ENCODE measurements around the gene LRP5. TPM values are rescaled to one million over a fixed set of nuclear protein-coding genes. Genes with fewer than 3 reads are reported as not detected.

Gene LRP5
- total and polyA plus RNA-seq, 12 donors = 10.7 to 277 (median 75.8) TPM

DNA sequence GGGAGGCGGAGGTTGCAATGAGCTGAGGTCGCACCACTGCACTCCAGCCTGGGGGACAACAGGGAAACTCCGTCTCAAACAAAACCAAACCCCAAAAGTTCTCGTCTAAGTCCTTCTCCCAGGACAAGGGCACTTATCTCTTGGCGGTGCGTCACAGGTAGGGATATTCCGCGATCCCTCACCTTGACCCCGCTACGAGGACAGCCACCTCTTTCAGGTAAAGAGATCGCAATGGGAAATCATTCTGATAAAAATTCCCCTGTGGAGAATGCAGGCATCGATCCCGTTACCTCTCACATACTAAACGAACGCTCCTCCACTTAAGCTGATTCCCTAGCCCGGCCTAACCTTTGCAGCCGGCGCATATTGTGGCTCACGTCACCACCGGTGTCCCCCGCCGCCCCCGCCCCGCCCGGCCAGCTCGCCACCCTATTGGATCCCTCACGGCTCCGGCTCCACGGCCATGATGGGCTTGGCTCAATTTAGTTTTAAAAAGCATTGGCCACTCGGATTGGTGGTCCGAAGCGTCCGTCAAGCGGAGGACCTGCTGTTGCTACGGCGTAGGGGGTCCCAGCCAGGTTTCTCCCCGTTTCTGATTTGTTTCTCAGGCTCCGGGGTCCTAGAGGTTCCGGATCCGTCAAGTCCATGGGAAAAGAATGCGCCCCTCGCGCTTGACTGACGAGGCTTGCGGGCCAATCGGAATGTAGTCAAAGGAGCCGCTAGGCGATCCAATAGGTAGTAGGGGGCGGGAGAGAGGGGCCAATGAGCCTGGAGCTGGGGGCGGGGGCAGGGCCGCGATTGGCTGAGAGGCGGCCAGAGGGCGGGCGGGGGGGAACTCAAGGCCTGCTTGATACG is 147.7 kb downstream of the LRP5 start:
- WGBS, 4 donors = 3 to 13% (median 3%) methylated on average over 18 to 56 of the region's 56 CpGs
- TF ChIP-seq, protein P1, sequence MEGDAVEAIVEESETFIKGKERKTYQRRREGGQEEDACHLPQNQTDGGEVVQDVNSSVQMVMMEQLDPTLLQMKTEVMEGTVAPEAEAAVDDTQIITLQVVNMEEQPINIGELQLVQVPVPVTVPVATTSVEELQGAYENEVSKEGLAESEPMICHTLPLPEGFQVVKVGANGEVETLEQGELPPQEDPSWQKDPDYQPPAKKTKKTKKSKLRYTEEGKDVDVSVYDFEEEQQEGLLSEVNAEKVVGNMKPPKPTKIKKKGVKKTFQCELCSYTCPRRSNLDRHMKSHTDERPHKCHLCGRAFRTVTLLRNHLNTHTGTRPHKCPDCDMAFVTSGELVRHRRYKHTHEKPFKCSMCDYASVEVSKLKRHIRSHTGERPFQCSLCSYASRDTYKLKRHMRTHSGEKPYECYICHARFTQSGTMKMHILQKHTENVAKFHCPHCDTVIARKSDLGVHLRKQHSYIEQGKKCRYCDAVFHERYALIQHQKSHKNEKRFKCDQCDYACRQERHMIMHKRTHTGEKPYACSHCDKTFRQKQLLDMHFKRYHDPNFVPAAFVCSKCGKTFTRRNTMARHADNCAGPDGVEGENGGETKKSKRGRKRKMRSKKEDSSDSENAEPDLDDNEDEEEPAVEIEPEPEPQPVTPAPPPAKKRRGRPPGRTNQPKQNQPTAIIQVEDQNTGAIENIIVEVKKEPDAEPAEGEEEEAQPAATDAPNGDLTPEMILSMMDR (IDR thresholded peaks at IDR 0.05) = peak in 4 of 6 experiments; percentile 22 to 47 (median 39)
- TF ChIP-seq POLR2A (IDR thresholded peaks at IDR 0.05) = peak in 1 of 2 donors; percentile 45

DNA sequence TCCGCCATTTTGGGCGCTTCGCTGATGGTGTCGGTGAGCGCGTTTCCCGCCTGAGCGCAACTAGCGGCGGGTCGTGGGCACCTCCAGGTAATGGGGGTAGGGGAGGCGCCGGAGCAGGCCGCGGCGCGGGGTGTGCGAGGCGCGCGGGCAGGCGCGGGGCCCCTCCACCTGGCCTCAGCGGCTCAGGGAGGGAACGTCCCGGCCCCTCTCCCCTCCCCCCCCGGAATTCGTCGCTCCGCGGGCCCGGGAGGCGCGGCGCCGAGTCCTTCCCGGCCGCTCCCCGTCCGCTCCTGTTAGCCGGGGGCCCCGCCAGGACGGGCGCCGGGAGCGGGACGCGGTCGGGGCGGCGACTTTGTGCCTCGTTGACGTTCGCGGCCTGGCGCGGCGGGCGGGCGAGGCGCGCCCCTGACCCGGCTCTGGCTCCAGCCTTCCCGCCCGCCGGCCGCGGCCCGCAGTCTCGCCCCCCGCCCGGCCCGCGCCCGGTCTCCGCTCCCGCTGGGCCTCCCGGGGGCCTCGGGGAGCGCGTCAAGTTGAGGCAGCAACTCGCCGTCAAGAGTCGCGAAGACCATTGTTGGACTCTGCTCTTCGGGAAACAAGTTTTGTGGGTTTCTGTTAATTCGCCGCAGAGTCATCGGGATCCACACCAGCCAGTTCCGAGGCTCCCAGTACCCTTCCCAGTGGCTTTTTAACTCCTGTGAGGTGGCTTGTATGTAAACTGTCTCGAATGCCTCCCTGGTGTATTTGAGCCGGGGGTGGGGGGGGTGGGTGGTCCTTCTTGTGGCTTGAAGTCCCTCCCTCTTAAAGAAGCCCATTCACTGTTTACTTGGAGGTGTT is 148.6 kb downstream of the LRP5 start, which contains the start of gene PPP6R3:
PPP6R3 (plus strand) TSS at position 12 of the 834 bp plus-strand sequence. CDS start 76,913 bp downstream, outside the sequence.
- 0 to 6% (median 0%) methylated on average over 2 to 92 of the region's 92 CpGs for WGBS, 4 donors
- H3K4me1 ChIP-seq (replicated peaks in 1 of 2) = peaks cover 26 to 43% of the 10 kb centered on the region in 2 donors

More for the DNA sequence above, 147.7 kb downstream of the LRP5 start:
- H3K36me3 ChIP-seq (replicated peaks in 1 of 2) = no peaks in the 10 kb centered on the region
- H3K9me3 ChIP-seq (replicated peaks in 1 of 3) = no peaks in the 10 kb centered on the region
- intact Hi-C loops (cut with DNase I) = no loop called here
- peaks cover 26 to 34% of the 10 kb centered on the region in 2 donors for H3K4me1 ChIP-seq (replicated peaks in 1 of 2)
- H3K27ac ChIP-seq = peak overlapping the region; percentile 90 to 100 (median 98)
- H3K4me3 ChIP-seq = peak overlapping the region in 3 of 4 donors; percentile 86 to 100 (median 87)
- peak; percentile 97 to 99 (median 99) for DNase-seq
- H3K27me3 ChIP-seq = no peaks in the 10 kb centered on the region

DNA sequence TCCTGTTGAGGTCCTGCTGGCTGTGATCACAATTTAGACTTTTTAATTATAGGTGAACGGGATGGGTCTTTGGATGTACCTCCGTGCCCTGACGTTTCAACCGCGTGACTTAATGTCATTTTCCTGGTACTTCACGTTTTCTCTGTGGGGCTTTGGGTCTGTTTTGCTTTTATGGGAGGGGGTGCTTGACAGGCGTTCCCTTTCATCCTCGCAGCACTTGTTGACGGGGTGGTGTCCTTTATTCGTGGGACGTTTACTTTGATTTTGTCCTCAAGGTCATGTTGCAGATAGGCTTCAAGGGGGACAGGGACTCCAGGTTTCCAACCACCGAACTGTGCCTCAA is 149.2 kb downstream of the LRP5 start:
- no peaks in the 10 kb centered on the region for H3K36me3 ChIP-seq (replicated peaks in 1 of 2)
- no peak for TF ChIP-seq POLR2A (IDR thresholded peaks at IDR 0.05)
- TF ChIP-seq, protein P1 (IDR thresholded peaks at IDR 0.05) = no peak
- peak in 2 of 7 donors; percentile 25 to 56 for DNase-seq
- H3K27me3 ChIP-seq = no peaks in the 10 kb centered on the region
- no peaks in the 10 kb centered on the region for H3K9me3 ChIP-seq (replicated peaks in 1 of 3)
- H3K4me3 ChIP-seq = peak overlapping the region in 2 of 4 donors; percentile 87 to 100
- intact Hi-C loops (cut with DNase I) = no loop called here
- 1 to 2% (median 1%) methylated on average over 12 of the region's 12 CpGs for WGBS, 4 donors
- H3K4me1 ChIP-seq (replicated peaks in 1 of 2) = peaks cover 26 to 46% of the 10 kb centered on the region in 2 donors
- H3K27ac ChIP-seq = peak overlapping the region in 4 of 5 donors; percentile 94 to 100 (median 98)

More for the DNA sequence above, 148.6 kb downstream of the LRP5 start, which contains the start of gene PPP6R3:
- intact Hi-C loops (cut with DNase I) = no loop called here
- H3K9me3 ChIP-seq (replicated peaks in 1 of 3) = no peaks in the 10 kb centered on the region
- no peaks in the 10 kb centered on the region for H3K36me3 ChIP-seq (replicated peaks in 1 of 2)
- no peaks in the 10 kb centered on the region for H3K27me3 ChIP-seq
- peak within 1 kb of the TSS; percentile 90 to 100 (median 98) for H3K27ac ChIP-seq
- peak within 1 kb of the TSS in 3 of 4 donors; percentile 86 to 100 (median 87) for H3K4me3 ChIP-seq
- TF ChIP-seq, protein P1 (IDR thresholded peaks at IDR 0.05) = no peak
- peak; percentile 12 to 45 for TF ChIP-seq POLR2A (IDR thresholded peaks at IDR 0.05)
- peak in 3 of 7 donors; percentile 21 to 52 (median 32) for DNase-seq

DNA sequence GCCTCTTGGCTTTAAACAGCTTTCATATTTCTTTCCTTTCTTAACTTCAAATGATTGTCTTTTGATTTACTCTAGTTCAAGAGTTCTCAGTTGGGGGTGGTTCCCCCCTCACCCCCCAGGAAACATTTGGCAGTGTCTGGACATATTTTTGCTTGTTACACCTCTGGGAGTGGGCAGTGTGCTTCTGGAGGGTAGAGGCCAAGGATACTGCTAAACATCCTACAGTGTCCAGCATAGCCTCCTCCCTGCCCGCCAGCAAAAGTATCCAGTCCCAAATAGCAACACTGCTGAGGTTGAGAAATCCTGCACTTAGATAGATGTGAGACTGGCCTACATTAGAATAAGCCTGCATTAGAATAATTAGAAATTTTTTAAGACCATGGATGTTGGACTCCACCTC is 151.3 kb downstream of the LRP5 start:
- no peaks in the 10 kb centered on the region for H3K27me3 ChIP-seq
- intact Hi-C loops (cut with DNase I) = no loop called here
- no peak overlapping the region for H3K4me3 ChIP-seq
- H3K36me3 ChIP-seq (replicated peaks in 1 of 2) = no peaks in the 10 kb centered on the region
- WGBS, 4 donors = 56 to 65% (median 60%) methylated on average over 1 of the region's 1 CpG
- peak in 3 of 7 donors; percentile 22 to 55 (median 34) for DNase-seq
- peaks cover 26 to 65% of the 10 kb centered on the region in 2 donors for H3K4me1 ChIP-seq (replicated peaks in 1 of 2)
- H3K27ac ChIP-seq = peak overlapping the region in 1 of 5 donors; percentile 5
- TF ChIP-seq, protein P1 (IDR thresholded peaks at IDR 0.05) = no peak
- TF ChIP-seq POLR2A (IDR thresholded peaks at IDR 0.05) = no peak
- no peaks in the 10 kb centered on the region for H3K9me3 ChIP-seq (replicated peaks in 1 of 3)

Data from adrenal gland (tissue), 12 donors.